Stimulated activated CD8-positive, alpha-beta memory T cell treated with anti-CD3 and anti-CD28 coated beads, Interleukin-12 subunit alpha, Interleukin-12 subunit beta, amount 100 ng/mL, for 4 hours (primary cell): ENCODE data around the gene LMO4.

Experiments used
- DNase-seq: peaks from one replicate; pipeline ENCODE4 v3.0.0-alpha.2; 2020; ENCODE audit warnings: low read depth

Gene LMO4

GRCh38 chr1:87358219-87358618, 29.5 kb downstream of the LMO4 start:
- DNase-seq = no peak

- DNase-seq = no peak
These were observed 30.9 kb downstream of the LMO4 start for GRCh38 chr1:87359586-87359985.

- no peak for DNase-seq
These were observed 33.6 kb downstream of the LMO4 start for GRCh38 chr1:87362063-87362833.

- DNase-seq = no peak
These were observed 34.2 kb downstream of the LMO4 start for GRCh38 chr1:87362834-87363426.

- no peak for DNase-seq
These were observed 38.9 kb downstream of the LMO4 start for GRCh38 chr1:87367549-87367948.

- no peak for DNase-seq
These were observed 40.2 kb downstream of the LMO4 start for GRCh38 chr1:87368907-87369306.

- no peak for DNase-seq
These were observed 41.2 kb downstream of the LMO4 start for GRCh38 chr1:87369736-87370478.

GRCh38 chr1:87370544-87370943, 41.9 kb downstream of the LMO4 start:
- DNase-seq = no peak

- no peak for DNase-seq
These were observed 50.6 kb downstream of the LMO4 start for GRCh38 chr1:87379306-87379705.

- DNase-seq = no peak
These were observed 57.6 kb downstream of the LMO4 start for GRCh38 chr1:87386217-87386790.

- no peak for DNase-seq
These were observed 59.7 kb downstream of the LMO4 start for GRCh38 chr1:87388411-87388810.

GRCh38 chr1:87389011-87389410, 60.3 kb downstream of the LMO4 start:
- DNase-seq = no peak

GRCh38 chr1:87389546-87389945, 60.9 kb downstream of the LMO4 start:
- DNase-seq = no peak

GRCh38 chr1:87392248-87393192, 63.8 kb downstream of the LMO4 start:
- no peak for DNase-seq

- no peak for DNase-seq
These were observed 64.9 kb downstream of the LMO4 start for GRCh38 chr1:87393445-87394085.

- DNase-seq = no peak
These were observed 65.8 kb downstream of the LMO4 start for GRCh38 chr1:87394513-87394912.

- DNase-seq = no peak
These were observed 66.3 kb downstream of the LMO4 start for GRCh38 chr1:87394982-87395381.
